GM21447 (cell line): Measurements from ENCODE around the gene PLEKHA1.

ENCODE experiments used
- ATAC-seq: cut with Tn5 transposase; IDR thresholded peaks from one replicate; pipeline ENCODE4 v1.9.1; 2021; ENCODE audit not compliant: unreplicated experiment

Gene PLEKHA1

GRCh38 chr10:122346326-122346950 is 28.1 kb upstream of the PLEKHA1 start:
- no peak for ATAC-seq

GRCh38 chr10:122347170-122347841 is 27.2 kb upstream of the PLEKHA1 start:
- no peak for ATAC-seq

GRCh38 chr10:122348512-122348911 is 26.0 kb upstream of the PLEKHA1 start:
- no peak for ATAC-seq

GRCh38 chr10:122348935-122349361 is 25.6 kb upstream of the PLEKHA1 start:
- no peak for ATAC-seq

- ATAC-seq: no peak
These were observed 24.6 kb upstream of the PLEKHA1 start for GRCh38 chr10:122349758-122350369.

GRCh38 chr10:122350893-122351292 is 23.6 kb upstream of the PLEKHA1 start:
- ATAC-seq: no peak

GRCh38 chr10:122352817-122353525 is 21.5 kb upstream of the PLEKHA1 start:
- ATAC-seq: no peak

GRCh38 chr10:122354383-122354782 is 20.1 kb upstream of the PLEKHA1 start:
- no peak for ATAC-seq

- no peak for ATAC-seq
These were observed 16.8 kb upstream of the PLEKHA1 start for GRCh38 chr10:122357685-122358084.

GRCh38 chr10:122359621-122360020 is 14.9 kb upstream of the PLEKHA1 start:
- no peak for ATAC-seq

- no peak for ATAC-seq
These were observed 13.5 kb upstream of the PLEKHA1 start for GRCh38 chr10:122361046-122361445.

- no peak for ATAC-seq
These were observed 12.4 kb upstream of the PLEKHA1 start for GRCh38 chr10:122362031-122362592.

GRCh38 chr10:122362621-122363020 is 11.9 kb upstream of the PLEKHA1 start:
- ATAC-seq: no peak

- no peak for ATAC-seq
These were observed 11.2 kb upstream of the PLEKHA1 start for GRCh38 chr10:122363311-122363710.

- no peak for ATAC-seq
These were observed 10.6 kb upstream of the PLEKHA1 start for GRCh38 chr10:122363722-122364463.

- ATAC-seq: no peak
These were observed 5.8 kb upstream of the PLEKHA1 start for GRCh38 chr10:122368502-122369254.

GRCh38 chr10:122373108-122373507 is 1.4 kb upstream of the PLEKHA1 start:
- ATAC-seq: no peak

- no peak for ATAC-seq
These were observed 787 bp upstream of the PLEKHA1 start for GRCh38 chr10:122373721-122374120.

GRCh38 chr10:122374859-122375678 is 561 bp downstream of the PLEKHA1 start:
- ATAC-seq: peak; percentile 63
